ENCODE measurements around the gene BARHL1.

Gene BARHL1

GRCh38 chr9:132597073-132597775 is 14.8 kb downstream of the BARHL1 start:
- H3K4me3 ChIP-seq: no peak overlapping the region
- no peak for TF ChIP-seq CTCF (IDR thresholded peaks at IDR 0.05)
- DNase-seq (ENCODE audit: low spot score): no peak
- H3K27ac ChIP-seq: no peak overlapping the region

- Histone ChIP-seq H3K27ac (no peak overlapping the region), H3K4me3 (no peak overlapping the region)
- no peak for TF ChIP-seq CTCF (IDR thresholded peaks at IDR 0.05)
- no peak for DNase-seq (ENCODE audit: low spot score)
These were observed 18.0 kb downstream of the BARHL1 start for GRCh38 chr9:132600326-132600984.

- DNase-seq (ENCODE audit: low spot score): no peak
- H3K27ac ChIP-seq: no peak overlapping the region
- TF ChIP-seq CTCF (IDR thresholded peaks at IDR 0.05): no peak
- no peak overlapping the region for H3K4me3 ChIP-seq
These were observed 19.8 kb downstream of the BARHL1 start for GRCh38 chr9:132602207-132602606.

- TF ChIP-seq CTCF (IDR thresholded peaks at IDR 0.05): no peak
- no peak overlapping the region for H3K27ac ChIP-seq
- no peak for DNase-seq (ENCODE audit: low spot score)
- H3K4me3 ChIP-seq: no peak overlapping the region
These were observed 23.0 kb downstream of the BARHL1 start for GRCh38 chr9:132605387-132605786.

- no peak for TF ChIP-seq CTCF (IDR thresholded peaks at IDR 0.05)
- H3K4me3 ChIP-seq: no peak overlapping the region
- DNase-seq (ENCODE audit: low spot score): no peak
- no peak overlapping the region for H3K27ac ChIP-seq
These were observed 23.7 kb downstream of the BARHL1 start for GRCh38 chr9:132606066-132606465.

GRCh38 chr9:132609184-132609583 is 26.8 kb downstream of the BARHL1 start:
- Histone ChIP-seq H3K27ac (no peak overlapping the region), H3K4me3 (no peak overlapping the region)
- no peak for TF ChIP-seq CTCF (IDR thresholded peaks at IDR 0.05)
- no peak for DNase-seq (ENCODE audit: low spot score)

- DNase-seq (ENCODE audit: low spot score): no peak
- H3K4me3 ChIP-seq: no peak overlapping the region
- TF ChIP-seq CTCF (IDR thresholded peaks at IDR 0.05): no peak
- H3K27ac ChIP-seq: no peak overlapping the region
These were observed 27.4 kb downstream of the BARHL1 start for GRCh38 chr9:132609829-132610228.

Measured in coronary artery (tissue), 2 donors.